Activated CD8-positive, alpha-beta memory T cell treated with anti-CD3 and anti-CD28 coated beads, Interleukin-2, amount 50 U/mL, for 1 hour (primary cell): Measurements from ENCODE around the gene CLCF1.
A peak's percentile ranks its signal among the peaks of the same experiment; 100 is the strongest.

Source experiments
- DNase-seq: peaks from one replicate; pipeline ENCODE4 v3.0.0-alpha.2; 2020; ENCODE audit errors: extremely low read depth

CLCF1 gene

GRCh38 chr11:67372993-67373647 lies at the start of gene CLCF1:
CLCF1 (minus strand) TSS chr11:67373598; CDS start chr11:67373539, 59 bp downstream.
- DNase-seq = no peak

GRCh38 chr11:67422891-67423290 lies 49.5 kb upstream of the CLCF1 start:
- no peak for DNase-seq

DNA sequence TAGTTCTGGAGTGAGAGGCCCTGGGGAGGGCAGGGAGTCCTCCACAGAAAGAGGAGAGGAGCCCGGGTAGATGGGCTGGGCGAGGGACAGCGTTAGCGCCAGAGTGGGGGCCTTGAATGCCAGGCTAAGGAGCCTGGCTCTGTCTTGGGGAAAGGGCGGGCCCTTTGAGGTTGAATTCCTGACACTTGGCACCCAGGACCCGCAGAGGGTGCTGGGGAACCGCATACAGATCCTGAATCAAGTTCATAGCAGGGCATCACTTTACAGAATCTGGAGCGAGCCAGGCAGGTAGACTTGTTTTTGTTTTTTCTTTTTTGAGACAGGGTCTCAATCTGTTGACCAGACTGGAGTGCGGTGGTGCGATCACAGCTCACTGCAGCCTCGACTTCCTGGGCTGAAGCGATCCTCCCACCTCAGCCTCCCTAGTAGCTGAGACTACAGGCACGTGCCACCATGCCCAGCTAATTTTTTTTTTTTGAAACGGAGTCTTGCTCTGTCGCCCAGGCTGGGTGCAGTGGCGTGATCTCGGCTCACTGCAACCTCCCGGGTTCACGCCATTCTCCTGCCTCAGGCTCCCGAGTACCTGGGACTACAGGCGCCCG lies 48.1 kb upstream of the CLCF1 start:
- DNase-seq = no peak

DNA sequence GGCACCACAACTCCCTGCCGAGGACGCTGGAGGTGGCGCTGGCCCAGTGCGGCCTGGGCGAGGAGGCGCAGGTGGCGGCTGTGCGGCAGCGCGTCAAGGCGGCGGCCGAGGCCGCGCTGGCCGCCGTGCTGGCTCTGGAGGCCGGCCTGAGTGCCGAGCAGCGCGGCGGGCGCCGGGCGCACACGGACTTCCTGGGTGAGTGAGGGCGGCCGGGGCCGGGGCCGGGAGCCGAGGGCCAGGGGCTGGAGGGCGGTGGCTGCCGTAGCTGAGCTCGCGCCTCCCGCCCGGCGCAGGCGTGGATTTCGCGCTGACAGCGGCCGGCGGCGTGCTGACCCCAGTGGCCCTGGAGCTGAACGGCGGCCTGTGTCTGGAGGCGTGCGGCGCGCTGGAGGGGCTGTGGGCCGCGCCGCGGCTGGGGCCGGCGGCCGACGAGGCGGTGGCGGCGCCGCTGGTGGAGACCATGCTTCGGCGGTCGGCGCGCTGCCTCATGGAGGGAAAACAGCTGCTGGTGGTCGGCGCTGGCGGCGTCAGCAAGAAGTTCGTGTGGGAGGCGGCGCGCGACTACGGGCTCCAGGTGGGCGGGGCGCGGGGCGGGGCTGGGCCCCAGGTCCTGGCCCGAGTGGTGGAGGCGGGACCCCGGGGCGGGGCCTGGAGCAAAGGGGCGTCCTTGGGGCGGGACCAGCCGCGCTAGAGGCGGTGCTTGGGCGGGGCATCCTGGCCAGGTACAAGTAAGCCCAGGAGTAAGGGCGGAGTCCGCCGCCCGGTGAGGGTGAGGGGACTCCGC lies 47.4 kb upstream of the CLCF1 start:
- DNase-seq = peak; percentile 90

DNA sequence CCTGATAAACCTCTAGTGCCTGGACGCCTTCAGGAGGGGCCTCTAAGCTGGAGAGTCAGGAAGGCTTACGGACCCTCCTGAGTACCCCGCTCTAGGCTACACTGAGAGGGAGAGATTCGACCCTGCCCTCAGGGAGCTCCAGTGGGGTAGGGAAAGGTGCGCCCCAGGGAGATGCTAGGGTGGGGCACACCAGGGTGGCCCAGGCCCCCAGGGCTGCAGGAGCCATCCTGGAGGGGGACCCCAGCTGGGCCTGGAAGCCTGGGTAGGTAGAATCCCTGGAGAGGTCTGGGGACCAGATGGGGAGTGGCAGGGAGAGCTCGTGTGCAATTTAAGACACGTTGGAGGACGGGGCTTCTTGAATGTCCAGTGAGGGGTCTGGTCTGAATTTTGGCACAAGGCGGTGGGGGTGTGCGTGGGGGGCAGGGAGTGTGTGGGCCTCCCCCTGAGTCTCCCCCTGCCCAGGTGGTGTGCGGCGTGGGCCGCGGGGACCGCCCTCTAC lies 46.8 kb upstream of the CLCF1 start:
- no peak for DNase-seq

GRCh38 chr11:67419325-67420049 lies 46.1 kb upstream of the CLCF1 start:
- no peak for DNase-seq

GRCh38 chr11:67418476-67419281 lies 45.3 kb upstream of the CLCF1 start:
- no peak for DNase-seq

- no peak for DNase-seq
Observed at GRCh38 chr11:67417425-67417824, 44.0 kb upstream of the CLCF1 start.

DNA sequence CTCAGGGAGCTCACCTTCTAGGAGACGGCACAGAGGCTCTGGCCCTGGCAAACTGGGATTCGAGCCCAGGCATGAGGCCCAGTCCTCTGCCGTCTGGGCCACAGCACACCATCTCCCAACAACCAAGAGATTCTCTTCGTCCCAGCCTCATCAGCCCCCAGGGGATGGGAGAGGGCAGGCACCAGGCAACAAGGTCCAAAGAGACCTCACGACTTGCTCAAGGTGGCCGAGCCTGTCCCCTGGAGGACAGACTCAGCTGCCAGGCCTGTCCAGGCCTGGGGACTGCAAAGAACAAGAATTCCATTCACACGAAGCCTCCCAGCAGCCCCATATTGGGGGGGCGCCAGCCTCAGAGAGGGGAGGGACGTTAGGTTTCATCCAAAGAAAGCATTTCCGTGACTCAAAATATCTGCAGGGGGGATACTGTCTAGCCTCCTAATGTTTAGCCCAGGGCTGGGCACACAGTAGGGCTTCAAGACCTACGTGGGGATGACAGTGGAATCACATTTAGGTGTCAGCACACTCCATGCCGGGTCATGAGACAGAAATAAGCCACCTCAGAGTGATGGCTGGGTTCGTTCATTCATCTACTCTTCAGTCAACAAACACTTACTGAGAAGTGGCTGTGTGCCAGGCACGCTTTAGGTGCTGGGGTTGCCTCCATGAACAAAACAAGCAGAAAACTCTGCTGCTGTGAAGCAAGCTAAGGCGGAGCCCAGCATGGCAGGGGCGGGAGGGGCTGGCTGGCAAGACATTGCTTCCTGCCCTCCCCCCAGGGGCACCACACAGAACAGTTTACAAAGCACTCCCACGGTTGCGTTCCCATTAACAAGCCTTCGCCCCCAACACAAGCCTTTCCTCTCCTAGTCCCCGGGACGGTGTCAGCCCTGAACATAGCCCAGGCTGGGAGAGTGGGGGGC lies 43.3 kb upstream of the CLCF1 start:
- peak; percentile 66 for DNase-seq

DNA sequence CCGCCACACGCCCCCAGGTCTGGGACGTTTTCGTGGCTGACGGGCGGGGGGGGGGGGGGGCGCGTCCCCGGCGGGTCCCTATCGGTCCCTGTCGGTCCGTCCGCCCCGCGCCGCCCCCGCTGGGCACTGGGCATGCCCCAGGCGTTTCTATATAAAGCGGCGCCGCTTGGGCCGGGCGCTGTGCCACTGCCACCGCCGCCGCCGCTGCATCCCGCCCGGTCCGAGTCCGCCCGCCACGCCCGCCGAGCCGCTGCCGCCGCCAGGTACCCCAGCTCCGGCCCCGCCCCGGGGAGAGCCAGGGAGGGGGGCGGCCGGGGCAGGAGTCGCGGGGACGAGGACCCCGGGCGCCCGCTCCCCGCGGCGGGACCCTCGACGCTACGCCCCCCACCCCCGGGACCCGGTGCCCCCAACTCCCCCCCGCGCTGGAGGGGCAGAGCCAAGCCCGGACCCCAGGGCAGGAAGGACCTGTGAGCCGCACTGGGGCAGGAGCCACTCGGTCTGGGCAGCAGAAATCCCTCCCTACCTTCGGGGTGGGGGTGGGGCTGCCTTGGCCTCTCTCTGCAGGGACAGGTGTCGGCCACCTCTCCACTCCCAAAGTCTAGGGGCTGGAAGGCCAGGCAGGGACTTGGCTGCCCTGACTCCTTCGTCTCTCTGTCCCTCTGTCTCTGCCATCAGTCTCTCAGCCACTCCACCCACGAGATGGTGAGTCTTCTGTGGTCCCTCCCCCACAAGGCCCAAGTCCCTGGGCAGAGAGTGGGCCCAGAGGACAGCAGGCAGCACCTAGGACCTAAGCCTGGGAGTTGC lies 42.3 kb upstream of the CLCF1 start, which contains the start of gene CARNS1:
CARNS1 (plus strand) TSS at position 178 of the 804 bp plus-strand sequence; CDS start at position 700, 522 bp downstream.
- DNase-seq = no peak

- no peak for DNase-seq
Observed at GRCh38 chr11:67413266-67413849, 40.0 kb upstream of the CLCF1 start.

GRCh38 chr11:67412495-67413179 lies 39.2 kb upstream of the CLCF1 start:
- no peak for DNase-seq

GRCh38 chr11:67411785-67412152 lies 38.4 kb upstream of the CLCF1 start:
- DNase-seq = no peak

GRCh38 chr11:67410984-67411784 lies 37.8 kb upstream of the CLCF1 start:
- DNase-seq = no peak

DNA sequence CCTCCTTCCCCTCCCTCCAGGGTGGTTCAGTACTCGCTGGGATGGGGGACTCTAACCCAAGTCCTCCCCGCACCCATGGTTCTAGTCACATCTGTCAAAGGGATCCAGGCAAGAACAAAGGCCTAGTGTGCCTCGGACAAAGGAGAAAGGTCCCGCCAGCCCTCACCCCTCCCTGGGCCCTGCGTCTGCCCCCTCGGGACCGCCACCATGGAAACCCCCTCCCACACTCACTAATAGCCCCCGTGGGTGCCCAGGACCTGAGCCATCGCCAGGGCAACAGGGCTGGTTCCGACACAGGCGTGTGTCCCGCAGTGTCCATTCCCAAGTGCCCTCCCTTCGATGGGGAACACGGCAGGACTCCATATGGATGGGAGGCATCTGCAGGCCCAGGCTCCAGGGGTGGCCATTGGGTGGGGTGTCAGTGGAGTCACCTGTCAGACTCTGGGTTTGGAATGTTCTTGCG lies 37.0 kb upstream of the CLCF1 start:
- no peak for DNase-seq

DNA sequence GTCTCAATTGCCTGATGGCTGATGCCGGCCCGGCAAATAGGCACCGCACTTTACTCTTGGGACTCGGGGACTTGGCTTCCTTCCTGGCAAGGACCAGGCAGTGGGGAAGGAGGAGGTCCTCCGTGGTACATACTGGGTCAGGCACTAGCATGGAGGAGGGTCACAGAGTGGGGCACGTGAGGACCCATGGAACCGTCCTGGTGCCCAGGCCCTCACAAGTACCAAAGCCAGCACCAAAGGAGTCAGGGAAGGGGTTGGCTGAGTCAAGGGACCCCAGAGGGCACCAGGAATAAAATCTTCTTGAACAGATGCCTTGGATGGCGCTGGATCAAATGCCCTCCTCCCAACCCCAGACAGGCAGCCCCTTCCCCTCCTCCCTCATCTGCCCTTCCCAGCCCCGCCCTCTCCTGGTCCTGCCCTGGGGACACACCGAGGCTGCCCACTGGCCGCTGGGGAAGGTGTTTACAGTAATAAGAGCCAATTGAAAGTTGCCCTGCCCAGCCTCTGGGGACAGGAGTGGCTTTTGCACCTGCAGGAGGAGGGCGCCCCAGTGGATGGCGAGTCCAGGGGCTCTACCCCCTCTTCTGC lies 36.5 kb upstream of the CLCF1 start:
- DNase-seq = no peak

DNA sequence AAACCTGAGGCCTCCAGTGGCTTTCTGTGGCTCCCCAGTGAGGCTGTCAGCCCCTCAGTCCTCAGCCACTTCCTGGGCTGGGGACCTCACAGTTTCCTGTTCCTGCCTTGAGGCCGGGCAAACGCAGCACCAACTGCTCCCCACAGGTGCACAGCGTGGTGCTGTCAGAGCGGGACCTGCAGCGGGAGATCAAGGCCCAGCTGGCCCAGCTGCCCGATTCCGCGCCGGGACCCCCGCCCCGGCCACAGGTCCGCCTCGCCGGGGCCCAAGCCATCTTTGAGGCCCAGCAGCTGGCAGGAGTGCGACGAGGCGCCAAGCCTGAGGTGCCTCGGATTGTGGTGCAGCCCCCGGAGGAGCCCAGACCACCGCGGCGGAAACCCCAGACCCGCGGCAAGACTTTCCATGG lies 35.9 kb upstream of the CLCF1 start:
- DNase-seq = no peak
